DND-41 (cell line): ENCODE measurements around the gene C4BPA.

ENCODE experiments used
- ATAC-seq: fragments of 200-7000 bp; cut with Tn5 transposase; 3 replicates; pipeline ENCODE4 v1.9.1; 2021; ENCODE audit warnings: low read depth; ENCODE audit not compliant: insufficient read depth
- DNase-seq: peaks from one replicate; pipeline ENCODE4 v3.0.0-alpha.2; 2020
- H2AFZ ChIP-seq: 2 replicates; pipeline ENCODE4 v1.6.0; 2012; ENCODE audit warnings: low read depth, low read length
- H3K27ac ChIP-seq: 2 replicates; pipeline ENCODE4 v1.5.1; 2012; ENCODE audit warnings: low read length, inconsistent platforms
- H3K27me3 ChIP-seq: fragments of 200-600 bp; sonication (generic); 2 replicates; pipeline ENCODE4 v1.6.0; 2012; ENCODE audit warnings: low read length, mild to moderate bottlenecking, inconsistent platforms; ENCODE audit not compliant: insufficient read depth, poor library complexity
- H3K36me3 ChIP-seq: 2 replicates; pipeline ENCODE4 v1.5.1; 2012; ENCODE audit warnings: low read length, inconsistent platforms; ENCODE audit not compliant: insufficient read depth
- H3K4me1 ChIP-seq: 2 replicates; pipeline ENCODE4 v1.5.1; 2012; ENCODE audit warnings: mild to moderate bottlenecking, low read length; ENCODE audit not compliant: insufficient read depth
- H3K4me2 ChIP-seq: 2 replicates; pipeline ENCODE4 v1.6.0; 2012; ENCODE audit warnings: mild to moderate bottlenecking, moderate library complexity, low read length, inconsistent platforms; ENCODE audit not compliant: insufficient read depth
- H3K4me3 ChIP-seq, 2 experiments: fragments of 200-600 bp in 1 of 2; shearing (Covaris generic) in 1 of 2; 2 replicates each; pipeline ENCODE4 v1.5.1; 2012 to 2016; ENCODE audit warnings: inconsistent platforms in 2 of 2, low read length in 2 of 2, mild to moderate bottlenecking in 2 of 2, low read depth in 1 of 2, moderate library complexity in 1 of 2
- H3K79me2 ChIP-seq: 2 replicates; pipeline ENCODE4 v1.6.0; 2012; ENCODE audit warnings: low read length, inconsistent platforms; ENCODE audit not compliant: insufficient read depth
- H3K9ac ChIP-seq: 2 replicates; pipeline ENCODE4 v1.6.0; 2012; ENCODE audit warnings: low read depth, mild to moderate bottlenecking, inconsistent platforms, low read length, moderate library complexity
- H3K9me3 ChIP-seq: 2 replicates; pipeline ENCODE4 v1.5.1; 2012; ENCODE audit warnings: low read length, moderate library complexity, mild to moderate bottlenecking, inconsistent platforms; ENCODE audit not compliant: insufficient read depth, severe bottlenecking
- H4K20me1 ChIP-seq: 2 replicates; pipeline ENCODE4 v1.6.0; 2012; ENCODE audit warnings: low read length; ENCODE audit not compliant: insufficient read depth
- EZH2 ChIP-seq: IDR thresholded peaks from 3 replicates; pipeline ENCODE4 v1.6.1; 2012; ENCODE audit warnings: borderline replicate concordance, low read depth, mild to moderate bottlenecking, moderate library complexity, low read length, inconsistent platforms; ENCODE audit not compliant: severe bottlenecking
- TF ChIP-seq, protein P1 (sequence below): IDR thresholded peaks from 2 replicates; pipeline ENCODE4 v1.5.1; 2012; ENCODE audit warnings: borderline replicate concordance, low read length, moderate library complexity, mild to moderate bottlenecking; ENCODE audit not compliant: poor library complexity, severe bottlenecking; ENCODE audit errors: extremely low read depth

C4BPA gene

GRCh38 chr1:207056673-207057072, 47.4 kb upstream of the C4BPA start:
- H3K4me3 ChIP-seq = no peak overlapping the region
- H3K4me1 ChIP-seq = peaks cover 20% of the 10 kb centered on the region
- no peak overlapping the region for H3K9ac ChIP-seq
- TF ChIP-seq, protein P1, sequence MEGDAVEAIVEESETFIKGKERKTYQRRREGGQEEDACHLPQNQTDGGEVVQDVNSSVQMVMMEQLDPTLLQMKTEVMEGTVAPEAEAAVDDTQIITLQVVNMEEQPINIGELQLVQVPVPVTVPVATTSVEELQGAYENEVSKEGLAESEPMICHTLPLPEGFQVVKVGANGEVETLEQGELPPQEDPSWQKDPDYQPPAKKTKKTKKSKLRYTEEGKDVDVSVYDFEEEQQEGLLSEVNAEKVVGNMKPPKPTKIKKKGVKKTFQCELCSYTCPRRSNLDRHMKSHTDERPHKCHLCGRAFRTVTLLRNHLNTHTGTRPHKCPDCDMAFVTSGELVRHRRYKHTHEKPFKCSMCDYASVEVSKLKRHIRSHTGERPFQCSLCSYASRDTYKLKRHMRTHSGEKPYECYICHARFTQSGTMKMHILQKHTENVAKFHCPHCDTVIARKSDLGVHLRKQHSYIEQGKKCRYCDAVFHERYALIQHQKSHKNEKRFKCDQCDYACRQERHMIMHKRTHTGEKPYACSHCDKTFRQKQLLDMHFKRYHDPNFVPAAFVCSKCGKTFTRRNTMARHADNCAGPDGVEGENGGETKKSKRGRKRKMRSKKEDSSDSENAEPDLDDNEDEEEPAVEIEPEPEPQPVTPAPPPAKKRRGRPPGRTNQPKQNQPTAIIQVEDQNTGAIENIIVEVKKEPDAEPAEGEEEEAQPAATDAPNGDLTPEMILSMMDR = no peak
- no peak for TF ChIP-seq EZH2
- no peak for ATAC-seq
- H3K4me2 ChIP-seq = no peak overlapping the region
- H4K20me1 ChIP-seq = no peaks in the 10 kb centered on the region
- no peaks in the 10 kb centered on the region for H3K9me3 ChIP-seq
- H3K36me3 ChIP-seq = no peaks in the 10 kb centered on the region
- no peaks in the 10 kb centered on the region for H3K79me2 ChIP-seq
- no peak for DNase-seq
- no peak overlapping the region for H2AFZ ChIP-seq
- H3K27me3 ChIP-seq = peaks cover 9% of the 10 kb centered on the region
- H3K27ac ChIP-seq = no peak overlapping the region

GRCh38 chr1:207058252-207058651, 45.8 kb upstream of the C4BPA start:
- Histone ChIP-seq H2AFZ (no peak overlapping the region), H3K27me3 (peaks cover 4% of the 10 kb centered on the region), H3K9ac (no peak overlapping the region), H3K4me3 (no peak overlapping the region), H3K9me3 (no peaks in the 10 kb centered on the region), H3K27ac (no peak overlapping the region), H3K36me3 (no peaks in the 10 kb centered on the region), H3K79me2 (no peaks in the 10 kb centered on the region), H3K4me2 (no peak overlapping the region), H4K20me1 (no peaks in the 10 kb centered on the region), H3K4me1 (peaks cover 4% of the 10 kb centered on the region)
- ATAC-seq (no peak), DNase-seq (no peak)
- TF ChIP-seq, protein P1 = no peak
- no peak for TF ChIP-seq EZH2

- Histone ChIP-seq H3K79me2 (no peaks in the 10 kb centered on the region), H2AFZ (no peak overlapping the region), H3K4me3 (no peak overlapping the region), H3K9ac (no peak overlapping the region), H3K27ac (no peak overlapping the region), H3K9me3 (no peaks in the 10 kb centered on the region), H3K4me1 (no peaks in the 10 kb centered on the region), H3K4me2 (no peak overlapping the region), H3K36me3 (no peaks in the 10 kb centered on the region), H4K20me1 (no peaks in the 10 kb centered on the region), H3K27me3 (no peaks in the 10 kb centered on the region)
- no peak for DNase-seq
- no peak for TF ChIP-seq EZH2
- TF ChIP-seq, protein P1 = no peak
- ATAC-seq = no peak
These were observed 44.9 kb upstream of the C4BPA start for GRCh38 chr1:207058878-207059867.
